Measurements from ENCODE around the gene RING1.

The RING1 gene

DNA sequence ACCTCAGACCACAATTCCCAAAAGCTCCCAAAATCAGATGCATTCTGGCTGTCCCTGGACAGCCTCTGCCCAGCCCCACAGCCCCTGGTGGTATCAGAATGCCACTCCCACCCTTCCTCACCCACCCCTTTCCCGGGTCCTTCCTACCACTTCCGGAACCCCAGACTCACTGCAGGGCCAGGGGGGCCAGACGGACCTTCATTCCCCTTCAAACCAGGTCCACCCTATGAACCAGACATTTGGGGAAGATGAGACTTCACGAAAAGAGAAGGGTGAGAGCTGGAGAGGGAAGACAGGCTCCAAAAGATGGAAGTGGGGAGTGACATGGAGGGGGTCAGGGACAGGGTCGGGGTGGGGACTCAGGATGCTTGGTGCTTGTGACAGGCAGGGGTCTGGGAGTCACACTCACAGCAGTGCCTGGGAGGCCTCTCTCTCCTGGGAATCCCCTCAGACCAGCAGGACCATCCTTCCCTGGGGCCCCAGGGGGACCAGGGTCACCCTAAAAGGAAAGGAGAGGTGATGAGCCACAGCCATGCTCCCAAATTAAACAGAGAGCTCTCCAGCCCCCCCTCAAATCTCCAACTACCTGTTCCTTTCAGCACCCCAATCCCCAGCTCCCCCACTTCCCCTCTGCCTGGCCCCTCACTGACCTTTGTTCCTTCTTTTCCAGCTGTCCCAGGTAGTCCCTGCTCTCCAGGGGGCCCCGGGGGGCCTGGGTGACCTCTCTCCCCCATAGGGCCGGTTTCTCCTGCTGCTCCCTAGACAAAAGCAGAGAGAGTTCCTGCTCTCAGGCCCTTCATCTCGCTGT, 36.2 kb upstream of the RING1 start:
- DNase-seq (ENCODE audit: low read depth): no peak

DNA sequence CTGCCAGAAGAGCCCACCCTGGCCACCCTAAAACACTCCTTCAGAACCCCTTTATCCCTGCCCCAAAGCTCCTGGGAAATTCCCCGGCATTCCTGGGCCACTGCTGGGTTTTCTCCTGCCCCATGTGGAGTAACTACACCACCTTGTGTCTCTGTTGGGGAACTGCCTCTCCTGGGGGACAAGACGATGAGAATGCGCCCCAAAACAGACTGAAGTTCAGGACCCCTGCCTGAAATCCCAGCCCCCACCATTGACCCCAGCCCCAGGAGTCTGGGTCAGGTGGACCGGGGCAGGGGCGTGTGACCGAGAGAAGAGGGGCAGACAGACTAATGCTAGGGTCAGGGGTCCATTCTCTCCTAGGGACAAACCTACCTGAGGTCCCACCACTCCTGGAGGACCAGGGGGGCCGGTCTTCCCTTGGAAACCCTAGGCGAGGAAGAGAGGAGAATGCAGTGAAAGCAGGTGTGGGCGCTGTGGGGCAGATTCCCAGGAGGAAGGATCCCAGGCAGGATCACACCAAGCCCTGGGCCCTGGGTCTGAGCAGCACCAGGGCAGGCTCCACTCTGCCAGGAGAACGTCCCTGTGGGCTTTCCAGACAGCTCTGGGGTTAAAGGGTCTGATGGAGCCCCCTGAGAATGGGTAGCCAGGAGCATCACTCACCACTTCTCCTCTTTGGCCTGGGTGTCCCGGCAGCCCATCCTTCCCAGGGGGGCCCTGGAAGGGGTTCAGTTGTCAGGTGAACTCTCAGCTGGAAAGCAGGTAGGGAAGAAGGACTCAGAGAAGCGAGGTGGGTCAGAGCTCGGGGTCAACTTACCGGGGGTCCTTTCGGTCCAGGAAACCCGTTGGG, 35.4 kb upstream of the RING1 start:
- DNase-seq (ENCODE audit: low read depth): no peak

DNA sequence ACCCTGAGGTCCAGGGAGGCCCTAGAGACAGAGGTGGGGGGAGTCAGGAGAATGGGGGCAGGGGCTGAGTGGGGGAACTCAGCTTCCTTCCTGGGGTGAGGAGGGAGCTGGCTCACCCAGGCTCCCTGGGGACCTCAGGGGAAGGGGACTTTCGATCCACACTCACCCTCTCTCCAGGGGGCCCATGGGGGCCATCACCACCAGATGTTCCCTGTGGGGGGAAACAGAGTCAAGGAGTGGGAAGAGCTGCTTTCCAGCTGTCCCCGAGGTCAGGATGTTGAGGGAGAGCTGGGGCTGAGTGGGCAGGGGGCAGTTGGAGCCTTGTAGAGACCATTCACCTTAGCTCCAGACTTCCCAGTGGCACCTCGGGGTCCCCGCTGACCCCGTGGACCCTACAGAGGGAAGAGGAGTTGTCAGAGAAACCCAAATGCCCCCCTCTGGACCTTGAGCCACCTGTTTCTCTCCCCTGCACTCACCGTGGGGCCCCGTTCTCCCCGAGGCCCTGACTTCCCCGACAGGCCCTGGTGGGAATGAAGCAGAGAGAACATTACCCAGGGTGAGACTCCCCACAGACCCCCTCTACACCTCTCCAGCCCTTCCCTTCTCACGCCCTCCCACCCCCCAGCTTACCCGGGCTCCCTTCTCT, 34.6 kb upstream of the RING1 start:
- DNase-seq (ENCODE audit: low read depth): no peak

DNA sequence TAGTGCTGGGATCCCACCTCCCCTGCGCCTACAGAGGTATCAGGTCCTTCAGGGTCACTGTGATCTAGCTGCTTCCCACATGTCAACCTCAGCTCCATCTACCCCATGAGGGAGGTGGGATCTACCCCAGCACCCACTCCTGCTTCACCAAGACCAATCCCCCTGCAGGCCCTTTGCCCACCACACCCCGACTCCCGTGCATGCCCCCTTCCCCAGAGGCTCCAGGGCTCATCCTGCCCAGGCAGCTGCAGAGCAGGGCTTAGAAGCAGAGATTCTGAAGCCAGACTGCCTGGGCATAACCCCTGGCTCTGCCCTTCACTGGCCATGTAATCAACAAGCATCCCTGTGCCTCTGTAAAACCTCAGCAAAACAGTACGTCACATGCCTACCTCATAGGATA, 33.5 kb upstream of the RING1 start:
- no peak for DNase-seq (ENCODE audit: low read depth)

DNA sequence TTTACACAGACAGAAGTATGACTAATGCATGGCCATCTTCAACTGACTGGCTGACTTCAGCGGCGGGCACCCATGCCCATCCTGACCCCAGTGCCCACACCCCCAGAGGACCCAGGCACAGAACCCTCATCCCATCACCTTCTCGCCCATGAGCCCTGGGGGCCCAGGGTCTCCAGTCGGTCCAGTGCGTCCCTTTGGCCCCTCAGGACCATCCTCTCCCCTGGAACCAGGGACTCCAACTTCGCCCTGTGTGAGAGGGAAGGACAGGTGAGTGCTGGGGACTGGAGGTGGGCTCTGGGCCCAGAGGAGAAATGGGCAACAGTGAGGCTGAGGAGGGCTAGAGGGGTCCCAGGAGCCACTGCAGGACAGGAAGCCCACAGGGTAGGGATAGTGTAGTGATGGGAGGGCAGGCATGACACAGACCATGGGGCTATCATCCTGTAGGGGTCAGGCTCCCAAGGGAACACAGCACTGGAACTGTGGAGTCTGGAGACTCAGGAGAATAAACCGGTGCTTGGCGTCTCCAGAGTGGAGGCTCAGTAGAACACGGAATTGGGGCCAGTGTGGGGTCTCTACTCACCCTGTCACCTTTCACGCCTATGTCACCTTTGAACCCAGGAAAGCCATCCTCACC, 32.7 kb upstream of the RING1 start:
- no peak for DNase-seq (ENCODE audit: low read depth)

DNA sequence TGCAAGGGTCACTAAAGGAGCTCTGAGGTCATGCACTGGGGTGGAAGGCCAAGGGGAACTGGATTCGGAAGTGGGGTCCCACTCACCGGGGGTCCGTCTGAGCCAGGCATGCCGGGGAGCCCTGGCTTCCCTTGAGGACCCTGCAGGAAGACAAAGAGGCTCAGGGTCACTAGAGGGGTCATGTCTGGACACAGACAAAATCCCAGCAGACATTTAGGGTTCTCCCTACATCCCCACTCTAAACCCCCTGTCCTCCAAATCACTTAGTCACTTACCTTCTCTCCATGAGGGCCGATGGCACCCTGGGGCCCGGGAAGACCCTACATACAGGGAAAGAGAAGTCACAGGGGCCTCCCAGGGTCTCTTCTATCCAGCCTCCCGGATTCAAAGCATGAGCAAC, 31.4 kb upstream of the RING1 start:
- DNase-seq (ENCODE audit: low read depth): no peak

DNA sequence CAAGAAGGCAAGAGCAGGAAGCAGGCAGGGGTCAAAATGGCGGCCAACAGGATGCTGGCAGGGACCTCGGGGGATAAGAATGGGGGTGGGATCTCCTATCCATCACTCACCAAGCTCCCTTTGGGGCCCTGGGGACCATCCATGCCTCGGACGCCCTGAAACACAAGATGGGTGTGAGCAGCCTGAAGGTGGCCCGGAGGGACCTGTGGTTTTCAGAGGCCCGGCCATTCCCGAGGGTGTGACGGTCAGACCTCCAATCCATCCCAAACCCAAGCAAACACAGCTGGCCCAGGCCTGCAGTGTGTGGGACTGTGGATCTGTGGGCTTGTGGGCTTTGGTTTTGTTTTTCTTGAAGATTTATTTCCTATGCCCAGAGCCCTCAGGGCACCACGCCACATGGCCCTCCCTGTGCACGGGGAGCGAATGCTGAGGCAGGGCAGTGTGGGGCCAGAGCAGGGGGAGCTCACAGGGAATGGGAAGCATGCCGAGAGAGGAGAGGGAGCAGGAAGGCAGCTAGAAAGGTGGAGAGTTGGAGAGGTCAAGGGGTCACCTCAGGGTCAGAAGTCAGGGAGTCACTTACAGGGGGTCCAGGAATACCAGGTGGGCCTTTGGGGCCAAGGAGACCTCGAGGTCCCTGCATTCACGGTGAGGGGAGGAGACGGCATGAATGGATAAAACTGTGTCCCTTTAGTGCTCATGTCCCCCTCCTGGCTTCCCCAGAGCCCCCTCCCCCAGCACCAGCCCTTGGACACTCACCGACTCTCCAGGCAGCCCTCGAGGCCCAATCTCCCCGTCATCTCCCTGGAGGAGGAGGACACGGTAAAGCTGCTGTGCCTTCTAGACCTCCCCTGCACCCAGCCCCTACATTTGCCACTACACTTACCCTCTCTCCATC, 30.5 kb upstream of the RING1 start:
- no peak for DNase-seq (ENCODE audit: low read depth)

DNA sequence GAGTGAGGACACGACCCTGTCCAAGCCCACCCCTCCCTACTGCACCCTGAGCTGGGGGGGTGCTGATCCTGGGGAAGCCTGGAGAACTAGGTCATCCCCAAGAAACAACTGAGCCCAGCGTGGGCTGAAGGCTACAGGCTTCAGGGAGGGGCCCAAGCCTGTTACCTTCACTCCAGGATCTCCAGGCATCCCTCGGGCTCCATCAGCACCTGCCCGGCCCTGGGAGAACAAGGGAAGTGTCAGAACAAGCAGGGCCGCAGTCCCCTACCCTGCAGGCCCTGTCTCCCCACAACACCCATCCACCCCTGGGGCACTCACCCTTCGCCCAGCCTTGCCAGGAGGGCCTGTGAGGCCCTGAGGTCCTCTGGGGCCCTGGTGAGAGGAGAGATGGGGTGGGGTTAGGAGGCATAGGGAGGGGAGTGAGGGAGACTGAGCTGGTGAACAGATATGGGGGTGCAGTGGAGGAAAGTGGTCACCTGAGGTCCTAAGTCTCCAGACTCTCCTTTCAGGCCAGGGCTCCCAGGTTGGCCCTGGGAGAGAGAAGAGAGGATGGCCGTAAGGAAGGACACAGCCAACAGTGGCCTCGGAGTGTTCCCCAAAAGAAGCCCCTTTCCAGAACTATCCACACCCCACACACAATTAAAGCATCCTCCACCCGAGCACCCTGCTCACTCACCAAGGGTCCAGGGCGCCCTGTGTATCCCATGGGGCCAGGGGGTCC, 29.4 kb upstream of the RING1 start:
- no peak for DNase-seq (ENCODE audit: low read depth)

DNA sequence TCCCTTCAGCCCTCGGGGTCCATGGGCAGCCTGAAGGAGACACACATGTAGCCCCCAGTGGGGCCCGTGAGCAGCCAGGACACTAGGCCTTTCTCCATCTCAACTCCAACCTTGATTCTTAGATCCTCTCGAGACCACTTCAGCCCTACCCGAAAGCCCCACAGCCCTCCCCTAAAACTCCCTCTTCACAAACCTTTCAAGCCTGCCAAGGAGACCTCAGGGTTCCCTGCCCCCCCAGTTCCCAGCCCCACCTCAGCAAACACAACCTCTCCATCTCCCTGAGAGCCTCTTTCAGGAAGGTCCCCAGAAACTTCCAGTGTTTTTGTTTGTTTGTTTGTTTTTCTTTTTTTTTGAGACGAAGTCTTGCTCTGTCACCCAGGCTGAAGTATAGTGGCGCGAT, 27.2 kb upstream of the RING1 start:
- no peak for DNase-seq (ENCODE audit: low read depth)

DNA sequence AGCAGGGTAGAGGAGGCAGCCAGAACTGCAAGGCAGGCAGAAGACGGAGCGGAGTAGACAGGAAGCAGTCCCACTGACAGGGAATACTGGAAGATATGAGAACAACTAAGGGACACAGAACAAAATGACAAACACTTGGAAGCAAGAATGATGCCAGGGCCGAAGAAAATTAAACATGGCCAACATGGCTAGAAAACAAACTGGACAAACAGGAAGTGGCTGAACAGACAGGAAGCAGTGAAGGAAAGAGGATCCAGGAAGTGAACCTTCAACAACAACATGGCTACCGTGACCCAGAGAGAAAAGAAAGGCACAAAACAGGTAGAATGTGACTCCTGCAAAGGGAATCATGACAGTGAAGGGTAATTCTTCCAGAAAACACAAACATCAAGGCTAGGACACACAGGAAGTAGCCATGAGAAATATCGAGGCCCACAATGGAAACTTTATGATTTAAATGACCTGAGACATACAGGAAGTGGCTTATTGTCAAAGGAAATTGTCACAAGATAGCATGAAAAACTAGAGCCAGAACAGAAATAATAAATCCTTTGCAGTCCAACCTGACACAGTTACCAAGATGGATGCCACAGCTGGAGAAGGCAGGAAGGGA, 25.1 kb upstream of the RING1 start:
- DNase-seq (ENCODE audit: low read depth): no peak

DNA sequence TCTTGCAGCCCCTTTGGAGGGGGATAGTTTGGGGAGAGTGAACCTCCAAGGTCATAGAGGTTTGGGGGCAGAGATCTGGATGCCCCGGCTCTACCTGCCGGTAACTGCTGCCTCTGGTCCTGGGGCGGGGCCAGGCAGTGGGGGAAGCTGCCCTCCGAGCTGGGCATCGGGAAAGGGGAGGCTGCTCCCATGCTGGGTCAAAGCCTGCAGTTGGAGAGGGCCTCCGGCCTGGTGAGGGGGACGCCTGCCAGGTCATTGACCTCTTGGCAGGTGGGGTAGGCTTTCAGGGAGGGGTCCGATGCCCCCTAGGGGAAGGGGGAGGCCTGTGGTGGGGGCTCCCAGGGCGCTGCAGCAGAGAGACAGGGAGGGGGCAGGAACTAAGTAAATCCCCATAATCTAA, 23.1 kb upstream of the RING1 start:
- DNase-seq (ENCODE audit: low read depth): no peak

DNA sequence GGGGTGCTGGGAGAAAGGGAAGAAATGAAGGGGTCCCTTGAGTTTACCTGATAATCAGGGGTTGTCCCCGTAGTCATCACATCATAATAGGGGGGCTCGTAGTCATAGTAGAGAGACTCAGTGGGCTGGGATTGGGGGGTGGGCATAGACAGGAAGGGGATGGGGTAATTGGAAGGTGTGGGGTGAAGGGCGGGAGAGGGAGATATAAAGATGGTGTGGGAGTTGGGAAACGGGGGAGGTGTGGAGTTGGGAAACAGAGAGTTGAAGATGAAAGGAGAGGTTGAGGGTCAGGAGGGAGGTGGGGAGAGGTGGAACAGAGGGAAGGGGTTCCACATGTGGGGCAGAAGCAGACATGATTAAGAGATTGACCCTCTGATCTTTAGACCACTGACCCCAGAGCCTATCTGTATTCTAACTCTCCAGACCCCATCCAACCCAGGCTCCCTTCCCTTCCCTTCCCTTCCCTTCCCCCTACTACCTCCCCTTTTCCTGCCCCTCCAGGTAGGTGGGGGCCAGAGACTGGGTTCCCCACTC, 22.6 kb upstream of the RING1 start:
- no peak for DNase-seq (ENCODE audit: low read depth)

DNA sequence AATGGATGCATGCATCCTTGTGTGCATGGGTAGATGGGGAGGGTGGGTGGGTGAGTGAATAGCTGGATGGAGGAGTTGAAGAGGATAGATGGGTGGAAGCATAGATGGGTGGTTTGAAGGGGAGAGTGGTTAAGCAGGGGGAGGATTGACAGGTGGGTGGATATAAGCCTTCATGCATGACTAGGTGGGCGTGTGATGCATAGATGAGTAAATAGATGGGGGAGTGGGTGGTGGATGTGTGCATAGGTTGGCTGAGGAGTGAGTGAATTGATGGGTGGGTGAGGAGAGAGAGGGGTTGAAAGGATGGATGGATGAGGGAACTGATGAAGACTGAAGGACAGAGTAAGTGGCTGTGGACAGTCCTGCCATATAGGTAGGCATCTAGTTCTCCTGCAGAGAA, 20.5 kb upstream of the RING1 start:
- DNase-seq (ENCODE audit: low read depth): no peak

DNA sequence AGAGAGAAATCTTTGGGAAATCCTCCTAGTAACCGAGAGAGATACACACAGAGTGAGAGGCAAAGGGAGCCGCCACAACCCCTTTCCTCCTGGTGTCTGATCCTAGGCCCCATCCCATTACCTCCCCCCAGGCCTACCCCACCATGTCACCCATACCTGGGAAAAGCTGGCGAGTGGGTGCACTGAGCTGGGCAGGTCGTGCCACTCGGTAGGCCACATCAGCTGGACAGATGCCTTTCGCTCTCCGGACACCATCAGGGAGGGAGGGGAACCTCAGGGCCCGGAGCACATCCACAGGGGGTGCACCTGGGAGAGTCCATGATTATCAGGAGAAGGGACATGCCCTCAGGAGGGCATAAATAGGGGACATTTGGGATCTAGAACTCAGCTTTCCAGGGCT, 19.1 kb upstream of the RING1 start:
- no peak for DNase-seq (ENCODE audit: low read depth)

DNA sequence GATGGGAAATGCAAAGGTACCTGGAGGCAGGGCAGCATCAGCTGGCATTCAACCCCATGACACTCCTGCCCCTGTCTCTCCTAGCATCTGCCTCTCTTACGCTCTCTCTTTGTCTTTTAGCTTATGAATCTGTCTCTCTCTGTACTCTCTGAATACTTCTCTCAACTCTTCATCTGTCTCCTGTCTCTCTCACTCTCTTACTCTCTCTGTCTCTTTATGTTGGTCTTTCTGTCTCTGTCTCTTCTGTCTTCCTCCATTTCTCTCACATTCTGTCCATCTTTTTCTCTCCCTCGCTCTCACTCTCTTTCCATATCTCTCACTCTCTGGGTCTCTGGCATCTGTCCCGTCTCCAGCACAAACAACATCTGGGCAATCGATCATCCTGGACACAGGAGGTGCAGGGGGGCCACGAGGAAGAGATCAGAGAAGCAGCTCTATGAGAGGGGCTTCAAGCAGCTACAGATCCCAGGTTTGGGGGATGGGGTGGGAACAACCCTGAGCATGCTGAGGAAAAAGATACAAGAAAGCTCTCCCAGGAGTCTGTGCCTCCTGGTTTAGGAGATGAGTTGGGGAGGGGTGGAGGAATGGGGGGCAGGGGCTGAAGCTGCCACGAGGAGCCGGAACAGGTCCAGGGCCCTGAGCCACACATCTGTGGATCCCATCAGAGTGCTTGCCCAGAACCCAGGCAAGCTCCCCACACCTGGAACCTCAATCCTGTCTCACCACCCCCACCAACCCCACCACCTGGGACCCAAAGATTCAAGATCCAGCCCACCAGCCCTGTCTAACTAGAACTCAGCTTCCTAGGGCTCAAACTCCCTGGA, 18.5 kb upstream of the RING1 start:
- DNase-seq (ENCODE audit: low read depth): no peak

DNA sequence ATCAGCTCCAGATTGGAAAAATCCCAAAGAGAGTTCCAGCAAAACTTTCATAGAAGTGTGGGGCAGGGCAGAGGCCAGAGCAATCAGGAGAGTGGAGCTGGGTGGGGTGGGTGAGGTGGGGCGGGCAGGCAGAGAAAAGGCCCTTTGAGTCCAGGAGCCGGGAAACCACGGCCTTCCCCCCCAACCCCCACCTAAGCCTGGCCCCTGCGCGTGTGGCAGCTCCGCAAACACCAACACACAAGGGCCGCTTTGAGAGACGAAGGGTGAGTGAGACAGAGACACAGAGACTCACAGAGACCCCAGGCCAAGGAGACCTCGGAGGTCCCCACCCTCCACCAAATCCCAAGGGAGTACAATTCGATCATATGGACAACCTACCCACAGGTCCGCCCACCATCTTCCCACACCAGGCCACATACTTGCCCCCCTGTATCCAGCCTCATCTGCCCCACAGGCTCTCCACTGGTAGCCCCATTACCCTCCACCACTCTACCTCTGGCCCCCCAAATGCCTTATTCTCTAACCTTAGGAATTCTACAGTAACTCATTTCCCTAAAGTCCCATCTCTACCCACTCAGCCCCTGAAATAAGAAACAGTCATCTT, 17.7 kb upstream of the RING1 start:
- no peak for DNase-seq (ENCODE audit: low read depth)

DNA sequence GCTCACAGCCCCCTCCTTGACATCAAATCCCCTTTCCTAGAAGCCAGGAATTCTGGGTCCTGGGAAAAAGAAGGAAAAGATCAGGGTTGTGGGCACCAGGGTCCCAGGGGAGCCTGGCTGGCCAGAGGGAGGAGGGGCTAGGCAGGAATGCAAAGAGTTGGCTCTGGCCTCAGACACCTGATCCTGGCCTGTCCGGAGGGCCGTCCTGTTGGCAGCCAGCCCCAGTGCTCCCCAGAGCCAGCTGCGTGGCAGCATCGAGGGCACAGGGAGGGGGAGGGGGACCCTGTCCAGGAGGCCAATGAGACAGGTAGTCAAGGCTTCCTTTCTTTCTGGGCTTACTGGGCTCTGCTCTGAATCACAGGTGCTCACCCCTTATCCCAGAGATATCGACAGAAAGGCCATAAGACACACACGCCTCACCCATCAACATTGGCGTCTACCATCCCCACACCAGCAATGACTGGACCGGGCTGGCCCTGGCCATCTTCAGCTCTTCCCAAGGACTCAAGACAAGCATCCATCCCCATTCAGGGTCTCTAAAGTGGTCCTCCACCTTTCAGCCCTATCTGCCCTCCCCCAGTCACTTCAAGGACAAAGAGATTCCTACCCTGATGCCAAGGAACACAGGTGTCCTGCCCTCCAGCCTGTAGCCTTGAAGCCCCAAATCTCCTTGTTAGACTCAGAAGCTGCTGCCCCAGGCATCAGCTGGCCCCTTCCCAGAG, 16.8 kb upstream of the RING1 start:
- DNase-seq (ENCODE audit: low read depth): no peak

DNA sequence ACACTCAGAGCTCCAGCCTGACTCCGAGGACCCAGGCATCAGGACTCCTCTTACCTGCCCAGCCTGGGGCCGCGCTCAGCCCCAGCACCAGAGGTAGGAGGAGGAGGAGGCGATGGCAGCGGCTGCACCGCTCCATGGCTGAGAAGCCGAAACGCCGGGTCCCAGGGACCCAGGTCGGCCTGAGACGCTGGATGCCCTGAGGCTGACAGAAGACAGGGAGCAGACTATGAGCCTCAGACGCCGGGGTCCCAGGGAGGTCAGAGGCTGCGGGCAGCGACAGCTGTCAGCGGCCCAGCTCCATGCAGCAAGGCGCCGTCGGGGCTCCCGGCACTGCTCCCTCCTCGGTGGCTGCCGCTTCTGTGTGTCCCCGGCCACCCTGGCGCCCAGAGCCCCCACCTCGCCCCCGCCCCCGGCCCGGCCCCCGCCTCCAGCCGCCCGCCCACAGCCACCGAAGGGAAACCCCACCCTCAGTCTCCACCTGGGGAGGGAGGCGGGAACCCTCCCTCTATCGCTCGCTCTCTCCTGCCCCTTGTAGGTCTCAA, 16.1 kb upstream of the RING1 start, which contains the start of gene COL11A2:
Gene COL11A2 (minus strand): TSS at position 363 of the 542 bp plus-strand sequence. CDS start 227 bp downstream, at position 136.
- DNase-seq (ENCODE audit: low read depth): no peak

Data from HS-27A (cell line).